GM19463 (cell line): ENCODE data around the gene UMPS.
"Not testable (repeated sequence)": the region's sequence is repeated elsewhere in the genome, so short reads cannot be mapped to it uniquely, and the experiment has no call there.

Experiments used
- ATAC-seq: cut with Tn5 transposase; IDR thresholded peaks from one replicate; pipeline ENCODE4 v1.9.1; 2021; ENCODE audit warnings: mild to moderate bottlenecking, moderate library complexity; ENCODE audit not compliant: unreplicated experiment

UMPS gene

DNA sequence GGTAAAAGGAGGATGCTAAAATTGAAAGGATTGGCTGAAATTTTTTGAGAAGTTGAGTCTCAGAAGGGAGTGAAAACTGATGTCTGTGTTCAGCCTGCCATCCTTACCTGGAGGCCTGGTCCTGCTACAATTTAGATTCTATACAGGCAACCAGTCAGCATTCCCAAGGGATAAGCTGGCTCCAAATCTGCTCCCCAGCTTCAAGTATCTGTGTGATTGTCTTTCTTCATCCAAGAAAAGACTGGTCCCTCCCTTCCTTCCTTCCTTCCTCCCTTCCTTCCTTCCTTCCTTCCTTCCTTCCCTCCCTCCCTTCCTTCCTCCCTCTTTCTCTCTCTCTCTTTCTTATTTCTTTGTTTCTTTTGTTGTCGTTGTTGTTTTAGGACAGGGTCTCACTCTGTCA lies 24.7 kb upstream of the UMPS start:
- no peak for ATAC-seq

DNA sequence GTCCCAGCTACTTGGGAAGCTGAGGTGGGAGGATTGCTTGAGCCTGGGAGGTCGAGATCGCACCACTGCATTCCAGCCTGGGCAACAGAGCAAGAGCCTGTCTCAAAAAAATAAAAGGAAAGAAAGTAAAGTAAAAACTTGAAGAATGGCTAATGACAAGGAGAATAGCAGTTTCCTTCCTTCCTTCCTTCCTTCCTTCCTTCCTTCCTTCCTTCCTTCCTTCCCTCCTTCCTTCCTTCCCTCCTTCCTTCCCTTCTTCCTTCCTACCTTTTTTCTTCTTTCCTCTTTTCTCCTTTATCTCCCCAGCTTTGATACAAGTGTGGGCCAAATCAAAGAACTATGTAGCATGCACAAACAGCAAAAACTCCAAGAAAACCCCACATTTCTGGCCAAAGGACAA lies 23.0 kb upstream of the UMPS start:
- ATAC-seq, result not testable (repeated sequence)

GRCh38 chr3:124707656-124708062 lies 22.6 kb upstream of the UMPS start:
- no peak for ATAC-seq

DNA sequence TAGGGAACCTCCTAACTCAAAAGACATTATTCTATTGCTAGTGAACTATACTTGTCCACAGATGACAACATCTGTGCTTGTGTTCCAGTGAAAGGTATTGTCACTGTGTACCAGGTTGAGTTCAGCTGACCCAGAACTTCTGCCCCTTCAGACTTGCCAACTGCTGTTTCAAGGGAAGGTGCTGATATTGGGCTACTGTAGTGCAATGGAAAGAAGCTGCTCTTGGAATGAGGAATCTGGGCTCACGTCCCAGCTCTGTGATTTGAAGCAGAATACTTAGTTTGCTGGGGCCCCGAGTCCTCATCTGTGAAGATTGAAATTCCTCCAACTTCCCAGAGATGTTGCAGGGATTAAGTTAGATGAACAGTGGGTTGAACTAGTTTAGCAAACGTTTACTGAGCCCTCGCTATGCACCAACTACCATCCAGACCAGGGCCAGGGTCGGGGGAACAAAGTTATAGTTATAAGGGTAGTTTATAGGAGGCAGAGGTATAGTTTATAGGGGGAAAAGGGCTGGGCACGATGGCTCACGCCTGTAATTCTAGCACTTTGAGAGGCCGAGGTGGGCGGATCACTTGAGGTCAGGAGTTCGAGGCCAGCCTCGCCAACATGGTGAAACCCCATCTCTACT lies 15.9 kb upstream of the UMPS start:
- ATAC-seq, result no peak

GRCh38 chr3:124722589-124722988 lies 7.7 kb upstream of the UMPS start:
- ATAC-seq, result no peak

- ATAC-seq, result no peak
These were observed 667 bp downstream of the UMPS start for GRCh38 chr3:124730941-124731297.

DNA sequence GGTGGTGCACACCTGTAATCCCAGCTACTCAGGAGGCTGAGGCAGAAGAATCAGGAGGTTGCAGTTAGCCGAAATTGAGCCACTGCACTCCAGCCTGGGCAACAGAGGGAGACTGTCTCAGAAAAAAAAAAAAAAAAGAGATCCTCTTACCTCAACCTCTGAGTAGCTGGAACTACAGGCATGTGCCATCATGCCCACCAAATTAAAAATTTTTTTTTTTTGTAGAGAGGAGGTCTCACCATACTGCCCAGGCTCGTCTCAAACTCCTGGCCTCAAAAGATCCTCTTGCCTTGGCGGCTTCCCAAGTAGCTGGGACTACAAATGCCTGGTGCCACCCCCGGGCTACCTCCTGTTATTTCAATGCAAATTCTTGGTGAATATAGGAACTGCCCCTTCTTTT lies 1.5 kb downstream of the UMPS start:
- ATAC-seq, result no peak

DNA sequence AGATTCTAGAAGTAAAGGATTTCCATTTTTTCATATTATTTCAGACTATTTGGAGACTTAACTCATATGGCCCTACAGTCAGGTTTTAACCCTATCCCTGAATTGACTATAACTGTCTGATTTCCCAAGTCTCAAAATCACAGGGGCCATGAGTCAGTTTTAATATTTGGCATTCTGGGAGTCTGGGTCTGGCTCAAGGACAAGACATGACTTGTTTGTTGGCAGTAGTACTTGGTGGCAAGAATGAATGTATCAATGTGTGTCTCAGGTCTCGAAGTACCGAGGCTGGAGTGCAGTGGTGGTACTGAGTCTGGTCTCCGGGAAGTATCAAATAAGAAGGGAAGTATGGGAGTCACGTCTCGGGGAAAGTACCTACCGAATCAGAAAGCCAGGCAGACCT lies 10.8 kb downstream of the UMPS start:
- no peak for ATAC-seq

GRCh38 chr3:124745756-124746155 lies 15.5 kb downstream of the UMPS start:
- no peak for ATAC-seq

- ATAC-seq, result no peak
These were observed 17.1 kb downstream of the UMPS start for GRCh38 chr3:124747111-124747981.

GRCh38 chr3:124748560-124749198 lies 18.4 kb downstream of the UMPS start:
- no peak for ATAC-seq

GRCh38 chr3:124749877-124750276 lies 19.6 kb downstream of the UMPS start:
- not testable (repeated sequence) for ATAC-seq

DNA sequence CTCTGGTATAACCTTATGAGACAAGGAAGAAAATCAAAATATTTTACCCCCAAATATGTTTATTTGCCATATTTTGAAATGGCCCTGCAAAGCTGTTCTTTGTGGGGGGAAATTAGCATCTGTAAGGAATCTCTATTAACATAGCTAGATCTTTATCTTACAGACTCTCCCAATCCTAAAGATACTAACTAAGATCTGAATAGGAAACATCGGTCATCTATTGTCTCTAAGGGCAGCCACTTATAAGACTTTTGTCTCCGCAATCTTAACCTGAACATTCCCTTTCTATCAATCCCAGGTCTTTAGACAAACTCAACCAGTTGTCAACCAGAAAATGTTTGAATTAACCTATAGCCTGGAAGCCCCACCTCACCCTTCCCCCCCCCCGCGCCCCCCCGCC lies 21.2 kb downstream of the UMPS start:
- no peak for ATAC-seq

DNA sequence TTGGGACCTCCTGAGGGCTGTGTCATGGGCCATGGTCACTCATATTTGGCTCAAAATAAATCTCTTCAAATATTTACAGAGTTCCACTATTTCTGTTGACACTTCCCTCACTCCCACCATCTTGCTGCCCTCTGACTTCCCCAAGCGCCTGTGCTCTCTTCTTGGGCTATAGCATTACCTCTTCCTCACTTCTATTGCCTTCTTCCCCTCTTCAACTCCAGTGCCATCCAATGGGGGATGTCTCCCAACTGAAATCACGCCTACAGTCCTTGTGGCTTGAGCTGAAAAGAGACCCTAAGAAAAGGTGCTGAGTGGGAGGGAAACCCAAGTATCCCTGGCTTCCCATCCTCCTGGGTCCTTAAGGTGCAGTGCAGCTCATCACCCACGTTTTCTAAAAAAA lies 21.8 kb downstream of the UMPS start:
- ATAC-seq, result no peak

DNA sequence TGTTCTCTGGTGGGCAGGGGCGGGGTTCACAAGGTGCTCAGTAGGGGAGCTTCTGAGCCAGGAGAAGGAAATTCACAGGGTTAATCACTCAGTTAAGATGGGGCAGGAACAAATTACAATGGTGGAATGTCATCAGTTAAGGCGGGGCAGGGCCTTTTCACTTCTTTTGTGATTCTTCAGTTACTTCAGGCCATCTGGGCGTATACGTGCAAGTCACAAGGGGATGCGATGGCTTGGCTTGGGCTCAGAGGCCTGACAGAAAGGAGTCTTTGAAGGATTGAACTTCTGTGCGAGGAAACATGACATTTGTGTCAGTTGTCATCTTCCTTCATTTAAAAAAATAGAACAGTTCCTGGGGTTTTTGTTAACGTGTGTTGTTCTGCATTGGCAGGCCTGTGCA lies 27.7 kb downstream of the UMPS start:
- not testable (repeated sequence) for ATAC-seq

DNA sequence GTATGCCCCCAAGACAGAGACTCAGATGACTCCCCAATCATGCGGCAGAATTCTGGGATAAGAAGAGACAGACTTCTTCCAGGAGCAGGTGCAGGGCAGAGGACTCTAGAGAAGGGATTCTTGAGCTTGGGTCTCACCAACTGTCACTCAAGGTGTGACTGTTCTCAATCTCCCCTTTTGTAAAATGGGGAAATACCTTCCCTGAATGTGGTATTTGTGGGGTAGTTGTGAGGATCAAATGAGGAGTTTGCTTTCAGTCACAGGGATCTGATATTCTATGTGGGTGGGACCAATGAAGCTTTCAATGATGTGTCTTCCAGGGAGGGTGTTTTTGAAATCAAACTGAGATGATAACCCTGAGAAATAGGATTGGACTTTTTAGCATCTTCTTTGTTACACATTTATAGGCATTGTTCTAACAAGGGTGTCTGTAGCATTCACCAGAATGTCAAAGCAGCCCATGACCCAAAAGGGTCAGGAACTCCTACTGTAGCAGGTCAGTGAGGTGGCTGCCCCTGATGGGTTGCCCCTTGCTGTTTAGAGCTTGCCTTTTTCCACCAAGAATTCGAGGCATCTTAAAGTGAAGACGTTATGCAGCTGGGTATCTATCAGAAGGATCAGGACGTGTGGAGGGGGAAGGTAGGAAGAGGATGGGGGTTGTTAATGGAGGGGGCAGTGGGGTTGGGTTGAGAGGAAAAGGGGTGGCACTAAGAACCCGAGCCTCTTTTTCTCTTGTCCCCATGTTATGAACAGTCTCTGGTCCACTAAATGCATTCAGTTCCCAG lies 28.8 kb downstream of the UMPS start:
- ATAC-seq, result no peak

- no peak for ATAC-seq
These were observed 29.6 kb downstream of the UMPS start for GRCh38 chr3:124759666-124760401.

DNA sequence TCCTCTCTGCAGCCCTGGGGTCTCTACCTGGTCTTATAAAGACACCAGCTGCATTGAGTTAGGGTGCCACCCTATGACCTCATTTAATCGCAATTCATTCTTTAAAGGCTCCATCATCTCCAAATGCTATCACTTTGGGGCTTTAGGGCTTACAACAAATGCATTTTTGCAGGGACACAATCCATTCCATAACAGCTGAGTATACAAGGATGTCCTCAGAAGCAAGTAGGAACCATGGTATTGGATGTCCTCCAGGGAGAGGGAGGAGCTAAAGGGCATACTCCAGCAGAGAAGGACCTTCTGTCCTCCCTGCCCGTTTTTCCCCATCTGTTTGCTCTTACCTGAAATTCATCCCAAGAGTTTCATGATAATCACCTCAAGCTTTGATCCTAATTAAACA lies 30.3 kb downstream of the UMPS start:
- ATAC-seq, result no peak

- no peak for ATAC-seq
These were observed 31.1 kb downstream of the UMPS start for GRCh38 chr3:124761250-124761796.

- ATAC-seq, result no peak
These were observed 31.8 kb downstream of the UMPS start for GRCh38 chr3:124761935-124762660.
